Brain microvascular endothelial cell (primary cell): Measurements from ENCODE around the gene SLC24A3.

Experiments
- DNase-seq: peaks from one replicate; pipeline ENCODE4 v3.0.0-alpha.2; 2020
- H3K27ac ChIP-seq: fragments of 250-450 bp; sonication (Bioruptor Pico); 2 replicates; pipeline ENCODE4 v1.5.1; 2020; ENCODE audit warnings: mild to moderate bottlenecking, moderate library complexity
- H3K27me3 ChIP-seq: fragments of 250-450 bp; sonication (Bioruptor Pico); replicated peaks from 2 replicates; pipeline ENCODE4 v1.5.1; 2020; ENCODE audit warnings: mild to moderate bottlenecking
- H3K36me3 ChIP-seq: fragments of 250-450 bp; sonication (Bioruptor Pico); replicated peaks from 2 replicates; pipeline ENCODE4 v1.5.1; 2020; ENCODE audit warnings: mild to moderate bottlenecking
- H3K4me3 ChIP-seq: 2 replicates; pipeline ENCODE4 v1.5.1; 2011; ENCODE audit warnings: low read depth, mild to moderate bottlenecking, control low read depth, low read length, moderate library complexity
- CTCF ChIP-seq: IDR thresholded peaks from 2 replicates; pipeline ENCODE4 v1.5.1; 2011; ENCODE audit warnings: low read depth, mild to moderate bottlenecking, moderate library complexity, low read length, control low read depth, inconsistent platforms; ENCODE audit errors: missing control alignments
- in situ Hi-C: cut with HindIII; loops from 2 replicates; pipeline ENCODE4 v1.10.0; 2017; ENCODE audit warnings: low sequenced_read_pairs, low pct_ligation_motif_present

Gene SLC24A3

GRCh38 chr20:19338380-19338779, 125.9 kb downstream of the SLC24A3 start:
- Histone ChIP-seq H3K27me3 (no peaks in the 10 kb centered on the region), H3K36me3 (no peaks in the 10 kb centered on the region), H3K4me3 (no peak overlapping the region), H3K27ac (no peak overlapping the region)
- in situ Hi-C loops, result no loop called here
- DNase-seq, result no peak
- no peak for TF ChIP-seq CTCF

- Histone ChIP-seq H3K4me3 (no peak overlapping the region), H3K27ac (no peak overlapping the region), H3K36me3 (no peaks in the 10 kb centered on the region), H3K27me3 (no peaks in the 10 kb centered on the region)
- in situ Hi-C loops, result no loop called here
- TF ChIP-seq CTCF, result no peak
- no peak for DNase-seq
Observed at GRCh38 chr20:19338960-19339359, 126.5 kb downstream of the SLC24A3 start.

- TF ChIP-seq CTCF, result no peak
- Histone ChIP-seq H3K4me3 (no peak overlapping the region), H3K36me3 (no peaks in the 10 kb centered on the region), H3K27me3 (no peaks in the 10 kb centered on the region), H3K27ac (no peak overlapping the region)
- in situ Hi-C loops, result no loop called here
- DNase-seq, result no peak
Observed at GRCh38 chr20:19341348-19342053, 129.1 kb downstream of the SLC24A3 start.

GRCh38 chr20:19344341-19344740, 131.9 kb downstream of the SLC24A3 start:
- H3K27ac ChIP-seq, result no peak overlapping the region
- no peaks in the 10 kb centered on the region for H3K27me3 ChIP-seq
- no peak overlapping the region for H3K4me3 ChIP-seq
- no peak for DNase-seq
- in situ Hi-C loops, result no loop called here
- H3K36me3 ChIP-seq, result no peaks in the 10 kb centered on the region
- no peak for TF ChIP-seq CTCF

- H3K36me3 ChIP-seq, result no peaks in the 10 kb centered on the region
- no peak overlapping the region for H3K27ac ChIP-seq
- no peaks in the 10 kb centered on the region for H3K27me3 ChIP-seq
- in situ Hi-C loops, result no loop called here
- no peak for TF ChIP-seq CTCF
- DNase-seq, result no peak
- H3K4me3 ChIP-seq, result no peak overlapping the region
Observed at GRCh38 chr20:19347943-19348456, 135.6 kb downstream of the SLC24A3 start.

- no peaks in the 10 kb centered on the region for H3K27me3 ChIP-seq
- no peaks in the 10 kb centered on the region for H3K36me3 ChIP-seq
- no peak overlapping the region for H3K27ac ChIP-seq
- in situ Hi-C loops, result no loop called here
- DNase-seq, result no peak
- no peak overlapping the region for H3K4me3 ChIP-seq
- no peak for TF ChIP-seq CTCF
Observed at GRCh38 chr20:19348582-19348981, 136.1 kb downstream of the SLC24A3 start.
